Lower leg skin (tissue), 3 donors: Measurements from ENCODE around the gene SARNP.

Source experiments
- POLR2A ChIP-seq, 2 donors: fragments of 450-650 bp; IDR thresholded peaks; one replicate each; pipeline ENCODE4 v1.6.1; 2016 to 2017; ENCODE audit warnings: antibody characterized with exemption in 2 of 2, mild to moderate bottlenecking in 1 of 2, moderate library complexity in 1 of 2
- TF ChIP-seq, protein P1 (sequence below), 3 donors: fragments of 450-650 bp; IDR thresholded peaks; one replicate each; pipeline ENCODE4 v1.5.1; 2016; ENCODE audit warnings: antibody characterized with exemption in 3 of 3, mild to moderate bottlenecking in 3 of 3, moderate library complexity in 2 of 3

DNA sequence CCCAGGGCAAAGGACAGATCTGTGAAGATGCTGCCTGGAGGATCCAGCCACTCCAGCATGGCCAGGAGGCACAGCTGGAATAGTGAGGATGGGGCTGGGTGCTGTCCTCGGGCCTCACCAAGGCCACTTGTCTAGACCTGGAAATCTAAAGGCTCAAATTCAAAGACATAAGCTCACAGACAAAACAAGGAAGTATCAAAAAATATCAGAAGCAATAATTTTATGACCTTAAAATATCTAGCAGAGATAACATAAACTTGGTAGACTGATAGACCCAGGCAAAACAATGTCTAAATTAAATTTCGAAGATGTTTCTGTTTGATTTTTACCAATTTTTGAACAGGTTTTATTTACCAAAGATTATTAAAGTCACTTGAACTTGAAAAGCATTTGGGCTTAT is 47.8 kb upstream of the SARNP start:
- TF ChIP-seq, protein P1, sequence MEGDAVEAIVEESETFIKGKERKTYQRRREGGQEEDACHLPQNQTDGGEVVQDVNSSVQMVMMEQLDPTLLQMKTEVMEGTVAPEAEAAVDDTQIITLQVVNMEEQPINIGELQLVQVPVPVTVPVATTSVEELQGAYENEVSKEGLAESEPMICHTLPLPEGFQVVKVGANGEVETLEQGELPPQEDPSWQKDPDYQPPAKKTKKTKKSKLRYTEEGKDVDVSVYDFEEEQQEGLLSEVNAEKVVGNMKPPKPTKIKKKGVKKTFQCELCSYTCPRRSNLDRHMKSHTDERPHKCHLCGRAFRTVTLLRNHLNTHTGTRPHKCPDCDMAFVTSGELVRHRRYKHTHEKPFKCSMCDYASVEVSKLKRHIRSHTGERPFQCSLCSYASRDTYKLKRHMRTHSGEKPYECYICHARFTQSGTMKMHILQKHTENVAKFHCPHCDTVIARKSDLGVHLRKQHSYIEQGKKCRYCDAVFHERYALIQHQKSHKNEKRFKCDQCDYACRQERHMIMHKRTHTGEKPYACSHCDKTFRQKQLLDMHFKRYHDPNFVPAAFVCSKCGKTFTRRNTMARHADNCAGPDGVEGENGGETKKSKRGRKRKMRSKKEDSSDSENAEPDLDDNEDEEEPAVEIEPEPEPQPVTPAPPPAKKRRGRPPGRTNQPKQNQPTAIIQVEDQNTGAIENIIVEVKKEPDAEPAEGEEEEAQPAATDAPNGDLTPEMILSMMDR (IDR thresholded peaks at IDR 0.05) = no peak
- TF ChIP-seq POLR2A (IDR thresholded peaks at IDR 0.05) = no peak
